H1 (cell line): Measurements from ENCODE around the gene NPFF. TPM values are rescaled to one million over a fixed set of nuclear protein-coding genes. Genes with fewer than 3 reads are reported as not detected.

Experiments
- CEBPB ChIP-seq: IDR thresholded peaks from 2 replicates; pipeline ENCODE4 v1.6.1; 2012; ENCODE audit warnings: low read depth, low read length
- CHD7 ChIP-seq: fragments of 300-600 bp; sonication (generic); IDR thresholded peaks from 2 replicates; pipeline ENCODE4 v1.7.1; 2012; ENCODE audit warnings: low read length, moderate library complexity, mild to moderate bottlenecking, inconsistent platforms; ENCODE audit not compliant: insufficient replicate concordance
- NRF1 ChIP-seq: IDR thresholded peaks from 2 replicates; pipeline ENCODE4 v1.6.1; 2011; ENCODE audit warnings: mild to moderate bottlenecking, low read depth, low read length, improper control_type of control experiment
- PHF8 ChIP-seq: fragments of 200-600 bp; sonication (generic); conservative IDR thresholded peaks from 2 replicates; pipeline ENCODE4 v1.7.1; 2012; ENCODE audit warnings: low read depth, mild to moderate bottlenecking, inconsistent platforms, low read length, moderate library complexity
- POLR2A ChIP-seq, 2 experiments: IDR thresholded peaks; 1 replicate in 1 of 2; 2 replicates in 1 of 2; pipeline ENCODE4 v1.6.1; 2011; ENCODE audit warnings: low read depth in 2 of 2, low read length in 2 of 2, mild to moderate bottlenecking in 2 of 2; ENCODE audit errors: control extremely low read depth in 1 of 2
- POLR2AphosphoS5 ChIP-seq: IDR thresholded peaks from 2 replicates; pipeline ENCODE4 v1.6.1; 2011; ENCODE audit warnings: low read depth, low read length
- RXRA ChIP-seq: IDR thresholded peaks from 2 replicates; pipeline ENCODE4 v1.6.1; 2011; ENCODE audit warnings: low read depth, mild to moderate bottlenecking, low read length, moderate library complexity; ENCODE audit not compliant: insufficient read depth
- SP1 ChIP-seq: IDR thresholded peaks from 2 replicates; pipeline ENCODE4 v1.6.1; 2011; ENCODE audit warnings: low read depth, low read length
- TCF12 ChIP-seq: IDR thresholded peaks from 2 replicates; pipeline ENCODE4 v1.6.1; 2011; ENCODE audit warnings: low read depth, mild to moderate bottlenecking, low read length
- polyA plus RNA-seq, 7 experiments: library from polyadenylated mRNA; depleted of rRNA in 3 of 7; stranded (reverse) in 5 of 7; unstranded in 2 of 7; fragments of >200 nt in 5 of 7; fragments of 200-250 nt in 2 of 7; gene quantifications; 1 replicate in 5 of 7; 2 replicates in 1 of 7; 4 replicates in 1 of 7; pipeline versions ENCODE4 v1.2.1 to v1.2.3, GENCODE V29; 2011 to 2013; ENCODE audit warnings: missing spikeins in 2 of 7, mixed read lengths in 2 of 7
- total RNA-seq: library from RNA; stranded (reverse); fragmentation: NEBNext Ultra II Directional; extraction: Animal tissue kit (Norgen Biotek cat#: 25700); gene quantifications from 2 replicates; pipeline ENCODE4 v1.2.1, GENCODE V29; 2021

Gene NPFF
- total and polyA plus RNA-seq, 2 of the 8 experiments (the other 6 are each of a cell fraction or from before 2014, with no cell fraction given), result not detected

- TF ChIP-seq CHD7 (no peak), TCF12 (no peak), NRF1 (no peak), SP1 (no peak), RXRA (no peak), CEBPB (no peak), POLR2A (IDR thresholded peaks at IDR 0.05; ENCODE audit: control extremely low read depth in 1 of 2, low read depth in 2 of 2, low read length in 2 of 2) (peak in 1 of 2 experiments; percentile 2; a peak in 1 of 3 replicates), POLR2AphosphoS5 (0 out of 2 replicates have a peak, but pooled peaks have one; percentile 11), PHF8 (no peak)
- TF ChIP-seq, all 59 proteins: peak for 2
These were observed 21.1 kb downstream of the NPFF start (continued) for GRCh38 chr12:53485955-53486735.
